Progenitor cell of endocrine pancreas (in vitro differentiated cells): ENCODE data around the gene BLOC1S4. TPM values are rescaled to one million over a fixed set of nuclear protein-coding genes. Genes with fewer than 3 reads are reported as not detected.

Source experiments
- DNase-seq: peaks from one replicate; pipeline ENCODE4 v3.0.0; 2021; ENCODE audit warnings: low spot score; ENCODE audit not compliant: unreplicated experiment
- H3K27ac Mint-ChIP-seq: 2 replicates; pipeline ENCODE4 v1.8.0; 2021; ENCODE audit warnings: mild to moderate bottlenecking, moderate library complexity, mixed read lengths
- H3K27me3 Mint-ChIP-seq: 2 replicates; pipeline ENCODE4 v1.8.0; 2021; ENCODE audit warnings: mixed read lengths
- H3K36me3 Mint-ChIP-seq: 2 replicates; pipeline ENCODE4 v1.8.0; 2022; ENCODE audit warnings: mixed read lengths; ENCODE audit not compliant: insufficient read depth
- H3K4me1 Mint-ChIP-seq: 2 replicates; pipeline ENCODE4 v1.8.0; 2021; ENCODE audit warnings: low read depth, mixed read lengths
- H3K4me3 Mint-ChIP-seq: 2 replicates; pipeline ENCODE4 v1.8.0; 2021; ENCODE audit warnings: low read depth, mild to moderate bottlenecking, moderate library complexity, mixed read lengths
- H3K9me3 Mint-ChIP-seq: 2 replicates; pipeline ENCODE4 v1.8.0; 2021; ENCODE audit warnings: low read depth, mixed read lengths
- CTCF ChIP-seq: fragments of 200-600 bp; sonication (generic); IDR thresholded peaks from one replicate; pipeline ENCODE4 v1.5.0; 2021; ENCODE audit warnings: antibody characterized with exemption, mild to moderate bottlenecking; ENCODE audit not compliant: unreplicated experiment
- total RNA-seq: library from RNA; stranded (reverse); gene quantifications from 2 replicates; pipeline ENCODE4 v1.2.1, GENCODE V29; 2021

The BLOC1S4 gene
- total RNA-seq, 1 donor from 2014 or later: 18.8 TPM

DNA sequence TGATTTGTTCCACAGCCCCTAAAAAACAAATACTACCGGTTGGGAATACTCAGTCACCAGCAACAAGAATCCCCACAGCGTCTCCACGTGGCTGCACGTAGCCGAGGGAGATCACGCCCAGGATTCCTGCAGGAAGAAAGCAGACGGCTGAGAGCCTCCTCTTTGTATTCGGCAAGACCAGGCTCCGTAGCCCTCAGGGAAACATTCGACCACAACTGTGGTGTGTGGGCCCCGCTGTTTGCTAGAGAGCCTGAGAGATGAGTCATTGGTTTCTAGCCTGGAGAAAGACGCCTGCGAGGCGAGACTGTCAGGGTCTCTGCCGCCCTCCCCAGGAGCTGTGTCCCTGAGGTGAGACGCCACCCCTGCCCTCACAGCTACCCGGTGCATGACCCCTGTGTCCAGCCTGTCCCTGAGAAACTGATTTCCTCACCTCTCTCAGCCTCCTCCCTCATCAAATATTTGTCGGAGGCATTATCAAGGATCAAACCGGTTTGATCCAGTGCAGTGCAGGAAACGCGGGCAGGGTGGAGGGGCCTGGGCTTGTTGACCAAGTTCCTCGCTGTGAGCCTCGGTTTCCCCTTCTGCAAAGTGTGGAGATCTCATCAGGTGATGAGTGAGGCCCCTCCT, 27.0 kb upstream of the BLOC1S4 start:
- Mint-ChIP-seq H3K4me3 (peak overlapping the region; percentile 21), H3K27ac (peak overlapping the region; percentile 99), H3K4me1 (peaks cover 39% of the 10 kb centered on the region), H3K27me3 (no peaks in the 10 kb centered on the region), H3K9me3 (no peaks in the 10 kb centered on the region), H3K36me3 (peaks cover 2% of the 10 kb centered on the region)
- peak; percentile 47 for DNase-seq
- peak; percentile 15 for TF ChIP-seq CTCF

DNA sequence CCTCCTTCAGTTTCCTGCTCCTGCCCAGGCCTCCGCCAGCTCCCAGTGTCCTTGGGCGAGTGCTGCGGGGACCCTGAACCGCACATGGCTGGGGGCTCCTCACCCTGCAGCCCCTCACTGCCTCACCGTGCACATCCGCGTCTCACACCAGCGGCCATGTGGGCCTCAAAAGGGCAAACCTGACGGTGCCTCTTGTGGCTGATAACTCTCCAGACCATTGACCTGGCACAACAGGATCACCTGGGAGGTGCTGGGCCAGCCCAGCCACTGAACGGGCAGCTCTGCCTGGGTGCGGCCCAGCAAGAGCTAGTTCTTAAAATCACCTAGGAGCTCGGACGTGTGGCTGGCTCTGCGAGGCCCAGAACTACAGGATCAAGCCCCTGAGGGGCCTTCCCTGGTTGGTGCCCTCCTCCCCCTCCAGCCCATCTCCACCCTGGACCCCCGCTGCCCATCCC, 26.4 kb upstream of the BLOC1S4 start:
- no peak for TF ChIP-seq CTCF
- H3K9me3 Mint-ChIP-seq: no peaks in the 10 kb centered on the region
- peaks cover 2% of the 10 kb centered on the region for H3K36me3 Mint-ChIP-seq
- peak overlapping the region; percentile 99 for H3K27ac Mint-ChIP-seq
- H3K27me3 Mint-ChIP-seq: no peaks in the 10 kb centered on the region
- no peak overlapping the region for H3K4me3 Mint-ChIP-seq
- no peak for DNase-seq
- H3K4me1 Mint-ChIP-seq: peaks cover 39% of the 10 kb centered on the region

GRCh38 chr4:6692379-6692778, 23.6 kb upstream of the BLOC1S4 start:
- no peak for TF ChIP-seq CTCF
- peak overlapping the region; percentile 84 for H3K27ac Mint-ChIP-seq
- no peak for DNase-seq
- H3K4me1 Mint-ChIP-seq: peaks cover 50% of the 10 kb centered on the region
- peaks cover 2% of the 10 kb centered on the region for H3K36me3 Mint-ChIP-seq
- H3K4me3 Mint-ChIP-seq: no peak overlapping the region
- no peaks in the 10 kb centered on the region for H3K27me3 Mint-ChIP-seq
- no peaks in the 10 kb centered on the region for H3K9me3 Mint-ChIP-seq

GRCh38 chr4:6692806-6693205, 23.2 kb upstream of the BLOC1S4 start:
- Mint-ChIP-seq H3K9me3 (no peaks in the 10 kb centered on the region), H3K27ac (peak overlapping the region; percentile 84), H3K4me3 (no peak overlapping the region), H3K4me1 (peaks cover 48% of the 10 kb centered on the region), H3K27me3 (no peaks in the 10 kb centered on the region), H3K36me3 (peaks cover 2% of the 10 kb centered on the region)
- TF ChIP-seq CTCF: no peak
- DNase-seq: no peak

GRCh38 chr4:6693231-6694176, 22.5 kb upstream of the BLOC1S4 start, which contains the start of gene S100P:
Gene S100P (plus strand): TSS chr4:6693878. CDS start chr4:6693933, 55 bp downstream.
- no peak for DNase-seq
- H3K27ac Mint-ChIP-seq: peak within 1 kb of the TSS; percentile 84
- no peak within 1 kb of the TSS for H3K4me3 Mint-ChIP-seq

More at GRCh38 chr4:6693231-6694176, 22.5 kb upstream of the BLOC1S4 start, which contains the start of gene S100P:
- peaks cover 41% of the 10 kb centered on the region for H3K4me1 Mint-ChIP-seq
- H3K9me3 Mint-ChIP-seq: no peaks in the 10 kb centered on the region
- TF ChIP-seq CTCF: no peak
- H3K36me3 Mint-ChIP-seq: peaks cover 4% of the 10 kb centered on the region
- H3K27me3 Mint-ChIP-seq: no peaks in the 10 kb centered on the region
